HG03565 (cell line): ENCODE measurements around the gene TBX5.

ENCODE experiments used
- ATAC-seq: cut with Tn5 transposase; IDR thresholded peaks from one replicate; pipeline ENCODE4 v1.9.1; 2021; ENCODE audit warnings: mild to moderate bottlenecking, moderate library complexity; ENCODE audit not compliant: unreplicated experiment

TBX5 gene

GRCh38 chr12:114406984-114407841 lies 1.3 kb upstream of the TBX5 start:
- ATAC-seq, result no peak

- ATAC-seq, result no peak
Observed at GRCh38 chr12:114406316-114406983, 506 bp upstream of the TBX5 start.

GRCh38 chr12:114404926-114405518 lies 922 bp downstream of the TBX5 start:
- ATAC-seq, result no peak

DNA sequence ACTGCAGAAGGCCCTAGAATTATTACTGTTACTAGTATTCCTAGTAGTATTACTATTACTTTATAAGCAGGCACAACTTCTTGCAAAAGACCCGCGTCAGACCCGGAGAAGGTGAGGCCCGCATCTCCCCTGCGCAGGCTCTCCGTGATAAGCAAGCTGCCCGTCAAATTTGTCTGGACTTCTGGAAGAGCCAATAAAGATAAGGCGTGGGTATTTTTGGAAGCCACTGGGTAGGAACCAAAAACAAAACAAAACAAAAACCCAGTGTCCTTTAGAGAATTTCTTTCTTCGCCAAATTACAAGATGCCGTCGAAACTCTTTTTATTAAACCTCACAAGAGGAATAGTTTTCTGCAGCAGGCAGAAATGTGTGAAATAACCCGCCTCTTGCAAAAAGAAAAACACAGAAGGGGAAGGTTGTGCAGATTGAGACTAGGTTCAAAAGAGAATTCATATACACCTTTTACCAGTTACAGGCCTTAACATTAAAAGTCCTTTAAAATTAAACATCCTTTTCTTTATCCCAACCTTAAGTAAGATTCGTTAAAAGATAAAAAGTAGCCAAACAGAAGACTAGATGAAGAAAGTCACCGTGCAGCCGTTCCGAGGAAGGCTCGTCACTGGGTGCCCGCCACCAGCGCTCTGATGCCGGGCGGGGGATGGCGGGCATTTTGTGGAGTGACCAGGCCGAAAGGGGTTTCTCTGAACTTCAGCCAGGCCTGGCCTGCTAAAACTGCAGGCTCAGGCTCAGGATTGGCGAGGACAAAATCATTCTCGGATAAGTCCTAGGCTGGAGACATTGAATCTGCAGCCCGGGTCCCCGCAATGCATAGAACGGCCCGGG lies 1.6 kb downstream of the TBX5 start:
- no peak for ATAC-seq

- no peak for ATAC-seq
Observed at GRCh38 chr12:114403690-114404066, 2.3 kb downstream of the TBX5 start.

- ATAC-seq, result no peak
Observed at GRCh38 chr12:114403011-114403689, 2.8 kb downstream of the TBX5 start.

- ATAC-seq, result no peak
Observed at GRCh38 chr12:114402084-114402717, 3.7 kb downstream of the TBX5 start.

DNA sequence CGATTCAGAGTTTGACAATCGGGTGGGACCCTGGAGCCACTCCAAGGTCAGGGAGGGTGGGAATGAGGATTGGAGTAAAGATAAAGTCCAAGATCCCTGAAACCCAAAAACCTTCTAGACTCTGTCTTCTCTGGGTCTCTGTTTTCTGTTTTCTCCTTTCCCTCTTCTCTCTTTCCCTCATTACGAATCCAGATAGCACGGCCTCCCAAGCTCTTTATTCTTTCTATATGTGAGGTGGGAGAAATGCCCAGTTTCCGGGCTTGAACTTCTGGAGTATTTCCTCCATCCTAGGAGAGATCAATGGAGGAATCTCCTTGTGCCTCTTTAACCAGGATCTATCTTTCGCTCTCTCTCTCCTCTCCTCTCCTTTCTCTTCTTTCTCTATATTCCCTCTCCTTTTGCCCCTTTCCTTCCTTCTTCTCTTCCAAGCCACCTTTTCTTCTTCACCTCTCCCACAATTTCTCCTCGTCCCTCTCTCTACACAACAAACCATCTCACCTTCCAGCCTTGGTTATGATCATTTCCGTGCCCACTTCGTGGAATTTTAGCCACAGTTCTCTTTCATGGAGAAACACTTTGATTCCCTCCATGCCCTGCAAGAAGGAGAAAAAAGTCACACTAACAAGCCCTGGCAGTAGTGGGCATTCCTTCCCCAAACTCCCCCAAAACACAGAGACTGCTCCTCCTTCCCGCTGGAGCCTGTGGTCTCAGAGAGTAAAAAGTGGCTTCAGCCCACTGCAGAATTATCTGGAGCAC lies 4.4 kb downstream of the TBX5 start:
- no peak for ATAC-seq

- no peak for ATAC-seq
Observed at GRCh38 chr12:114400925-114401324, 5.0 kb downstream of the TBX5 start.

DNA sequence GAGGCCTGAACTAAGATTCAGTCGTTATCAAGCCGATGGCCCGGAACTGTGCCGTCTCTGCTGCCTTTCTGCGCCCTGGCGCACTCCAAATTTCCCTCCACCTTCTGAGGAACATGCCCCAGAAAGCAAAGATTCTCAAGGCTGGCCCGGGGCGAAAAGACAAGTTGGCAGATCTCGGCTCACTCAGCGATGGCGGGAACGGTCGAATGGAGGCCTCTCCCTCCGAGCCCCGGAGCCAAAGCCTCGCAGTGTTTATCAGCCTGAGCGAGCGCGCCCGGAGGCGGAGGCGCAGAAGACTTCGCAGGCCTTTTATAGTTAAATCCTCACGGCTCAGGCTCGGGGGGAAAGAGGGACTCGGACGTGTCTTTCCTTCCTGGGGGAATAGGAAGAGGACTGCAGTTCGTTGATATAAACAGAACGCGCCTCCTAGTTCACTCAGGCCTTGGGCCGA lies 5.6 kb downstream of the TBX5 start:
- no peak for ATAC-seq

DNA sequence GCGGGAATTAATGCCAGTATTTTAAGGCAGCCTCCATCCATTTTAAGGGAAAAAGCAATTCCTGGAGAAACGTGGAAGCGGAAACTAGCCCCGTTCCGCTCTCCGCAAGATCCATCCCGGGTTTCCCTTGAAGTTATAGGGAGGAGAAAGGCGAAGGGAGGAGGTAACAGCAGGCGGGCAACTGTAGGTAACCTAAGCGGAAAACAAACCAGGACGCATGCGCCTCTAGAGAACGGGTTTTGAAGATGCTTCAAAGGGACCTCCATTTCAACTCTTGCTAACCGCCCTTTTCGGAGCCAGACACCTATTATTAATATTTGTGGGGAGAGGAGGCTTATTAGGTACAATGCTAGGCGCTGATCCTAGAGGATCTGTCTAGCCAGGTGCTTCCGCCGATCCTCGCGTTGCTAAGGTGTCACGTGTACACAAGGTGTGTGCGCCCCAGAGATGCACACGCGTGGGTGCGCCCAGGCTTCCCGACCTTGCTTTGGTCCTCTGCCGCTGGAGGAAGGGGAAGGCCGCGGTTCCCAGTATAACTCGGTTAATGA lies 6.2 kb downstream of the TBX5 start:
- ATAC-seq, result no peak

GRCh38 chr12:114397978-114398881 lies 7.7 kb downstream of the TBX5 start:
- no peak for ATAC-seq

DNA sequence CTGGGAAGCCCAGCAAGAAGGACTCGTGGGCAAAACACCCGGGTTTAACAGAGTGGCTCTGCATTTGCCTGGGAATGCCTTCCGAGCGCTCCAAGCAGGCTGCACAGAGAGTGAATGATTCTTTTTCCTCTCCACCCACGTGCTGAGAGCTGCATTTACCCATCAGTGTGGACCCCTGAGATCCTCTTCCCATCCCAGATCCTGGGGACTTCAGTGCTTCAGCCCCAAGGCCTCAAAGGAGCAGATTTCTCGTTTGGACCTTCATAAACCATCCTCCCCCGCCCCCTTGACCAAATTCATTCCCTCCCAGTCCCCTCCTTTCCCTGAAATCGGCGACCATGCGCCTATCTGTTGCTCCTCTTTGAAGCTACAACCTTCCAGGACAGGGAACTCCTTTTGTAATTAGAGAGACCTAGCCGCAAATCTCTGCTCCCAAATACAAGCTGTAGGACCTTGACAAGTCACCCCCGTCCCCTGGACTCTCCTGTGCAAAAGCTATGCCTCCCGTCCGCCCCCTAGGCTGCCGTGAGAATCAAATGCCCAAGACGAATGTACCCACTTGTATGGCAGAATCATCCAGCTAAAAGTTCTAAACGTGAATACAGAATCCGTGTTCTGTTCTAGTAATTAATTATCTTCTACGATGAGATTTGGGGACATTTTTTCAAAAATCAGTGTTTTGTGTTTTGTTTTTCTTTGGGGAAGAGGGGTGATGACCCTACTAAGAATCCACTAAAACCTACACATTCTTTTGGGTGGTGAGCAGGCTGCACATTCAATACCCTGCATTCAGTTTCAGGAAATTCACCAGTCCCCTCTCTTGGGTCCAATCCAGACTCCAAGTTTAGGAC lies 8.8 kb downstream of the TBX5 start:
- no peak for ATAC-seq

- ATAC-seq, result no peak
Observed at GRCh38 chr12:114396153-114396868, 9.6 kb downstream of the TBX5 start.

DNA sequence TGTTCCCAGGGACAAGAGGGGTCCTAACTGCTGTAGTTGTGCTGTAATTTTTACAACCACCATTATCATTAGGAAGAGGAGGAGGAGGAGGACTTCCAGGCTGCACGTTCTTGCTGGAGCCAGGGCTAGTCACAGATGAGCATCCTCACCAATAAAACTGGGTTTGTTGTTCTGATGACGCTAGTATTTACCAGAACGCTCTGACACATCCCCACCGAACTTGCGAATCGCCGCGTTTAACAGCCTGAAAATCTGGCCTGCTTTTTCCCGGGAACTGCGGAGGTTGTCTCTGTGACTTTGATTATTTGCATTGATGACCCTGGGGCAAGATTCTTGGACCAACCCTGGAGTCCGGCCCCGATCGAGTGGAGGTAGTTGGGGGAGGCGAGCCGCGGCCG lies 10.2 kb downstream of the TBX5 start:
- ATAC-seq, result no peak

- ATAC-seq, result no peak
Observed at GRCh38 chr12:114395233-114395632, 10.7 kb downstream of the TBX5 start.
